WI38 (cell line): ENCODE data around the gene LASP1.

Experiments
- H3K4me3 ChIP-seq: 2 replicates; pipeline ENCODE4 v1.5.1; 2011; ENCODE audit warnings: low read depth, mild to moderate bottlenecking, control low read depth, low read length
- TF ChIP-seq, protein P1 (sequence below): IDR thresholded peaks from 2 replicates; pipeline ENCODE4 v1.5.1; 2012; ENCODE audit warnings: low read depth, mild to moderate bottlenecking, control low read depth, low read length

LASP1 gene

GRCh38 chr17:38877130-38877851 is 7.4 kb downstream of the LASP1 start:
- H3K4me3 ChIP-seq = no peak overlapping the region
- TF ChIP-seq, protein P1, sequence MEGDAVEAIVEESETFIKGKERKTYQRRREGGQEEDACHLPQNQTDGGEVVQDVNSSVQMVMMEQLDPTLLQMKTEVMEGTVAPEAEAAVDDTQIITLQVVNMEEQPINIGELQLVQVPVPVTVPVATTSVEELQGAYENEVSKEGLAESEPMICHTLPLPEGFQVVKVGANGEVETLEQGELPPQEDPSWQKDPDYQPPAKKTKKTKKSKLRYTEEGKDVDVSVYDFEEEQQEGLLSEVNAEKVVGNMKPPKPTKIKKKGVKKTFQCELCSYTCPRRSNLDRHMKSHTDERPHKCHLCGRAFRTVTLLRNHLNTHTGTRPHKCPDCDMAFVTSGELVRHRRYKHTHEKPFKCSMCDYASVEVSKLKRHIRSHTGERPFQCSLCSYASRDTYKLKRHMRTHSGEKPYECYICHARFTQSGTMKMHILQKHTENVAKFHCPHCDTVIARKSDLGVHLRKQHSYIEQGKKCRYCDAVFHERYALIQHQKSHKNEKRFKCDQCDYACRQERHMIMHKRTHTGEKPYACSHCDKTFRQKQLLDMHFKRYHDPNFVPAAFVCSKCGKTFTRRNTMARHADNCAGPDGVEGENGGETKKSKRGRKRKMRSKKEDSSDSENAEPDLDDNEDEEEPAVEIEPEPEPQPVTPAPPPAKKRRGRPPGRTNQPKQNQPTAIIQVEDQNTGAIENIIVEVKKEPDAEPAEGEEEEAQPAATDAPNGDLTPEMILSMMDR = no peak

GRCh38 chr17:38879878-38880665 is 10.2 kb downstream of the LASP1 start:
- TF ChIP-seq, protein P1 = no peak
- H3K4me3 ChIP-seq = peak overlapping the region; percentile 31

DNA sequence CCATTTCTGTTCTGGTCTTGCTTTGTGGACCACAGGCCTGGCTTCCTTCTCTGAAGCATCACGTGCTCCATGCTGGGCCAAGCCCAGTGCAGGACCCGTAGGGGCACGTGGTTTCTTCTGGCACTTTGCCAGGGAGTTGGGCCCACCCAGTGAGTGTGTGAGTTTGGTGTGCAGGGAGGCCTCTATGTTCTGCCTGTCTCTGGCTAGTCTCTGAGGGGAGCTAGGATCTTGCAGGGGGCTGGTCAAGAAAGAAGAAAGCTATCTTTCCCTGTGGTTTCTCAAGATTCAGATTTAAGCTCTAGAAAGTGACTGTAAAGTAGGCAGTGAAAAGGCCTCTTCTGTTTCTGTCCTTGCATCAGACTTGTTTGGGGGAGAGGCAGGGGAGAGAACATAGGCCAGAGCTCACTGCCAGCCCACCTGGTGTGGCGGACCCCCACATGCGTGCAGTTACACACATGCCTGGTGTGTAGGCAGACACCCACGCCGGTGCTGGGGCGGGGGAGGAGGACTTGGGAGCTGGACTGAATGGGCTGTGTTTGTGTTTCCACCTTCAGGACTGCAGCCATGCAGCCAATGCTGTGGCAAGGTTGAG is 11.8 kb downstream of the LASP1 start:
- TF ChIP-seq, protein P1 = no peak
- H3K4me3 ChIP-seq = no peak overlapping the region

- TF ChIP-seq, protein P1 = no peak
- no peak overlapping the region for H3K4me3 ChIP-seq
Observed at GRCh38 chr17:38882870-38883269, 13.0 kb downstream of the LASP1 start.

DNA sequence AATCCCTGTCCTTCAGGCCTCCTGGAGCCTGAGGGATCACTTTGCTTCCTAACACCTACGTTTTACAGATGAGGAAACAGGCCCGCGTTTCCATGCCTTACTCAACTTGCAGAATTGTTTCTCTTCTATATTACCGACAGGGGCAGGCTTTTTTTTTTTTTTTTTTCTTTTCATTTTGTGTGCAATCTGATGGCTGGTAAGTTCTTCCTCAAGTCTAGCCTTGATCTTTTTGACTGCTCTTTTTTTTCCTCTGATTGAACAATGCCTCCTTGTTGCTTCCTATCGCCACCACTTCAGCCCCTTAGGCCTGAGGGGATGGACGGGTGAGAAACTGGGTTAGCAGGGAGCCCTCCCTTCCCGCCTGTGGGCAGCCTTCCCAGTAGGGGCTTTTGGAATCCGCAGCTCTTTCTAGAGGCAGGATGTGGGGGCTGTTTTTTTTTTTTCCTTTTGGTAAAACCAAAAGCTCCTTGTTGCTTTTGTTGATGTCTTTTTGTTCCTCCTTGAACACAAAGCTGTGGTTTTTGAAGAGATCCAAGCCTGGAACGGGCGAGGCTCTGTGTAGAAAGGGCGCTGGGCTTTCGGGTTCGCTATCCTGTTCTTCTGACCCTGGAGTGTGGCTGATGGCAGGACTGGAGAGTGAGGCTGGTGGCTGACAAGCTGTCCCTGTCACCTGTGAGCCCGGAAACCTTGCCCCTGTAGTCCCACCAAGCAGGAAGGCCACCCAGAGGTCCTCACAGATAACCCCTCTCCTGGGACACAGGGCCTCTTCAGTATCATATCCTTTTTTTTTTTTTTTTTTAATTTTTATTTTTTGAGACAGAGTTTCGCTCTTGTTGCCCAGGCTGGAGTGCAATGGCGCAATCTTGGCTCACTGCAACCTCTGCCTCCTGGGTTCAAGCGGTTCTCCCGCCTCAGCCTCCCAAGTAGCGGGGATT is 14.0 kb downstream of the LASP1 start:
- TF ChIP-seq, protein P1 = no peak
- H3K4me3 ChIP-seq = no peak overlapping the region

- TF ChIP-seq, protein P1 = no peak
- no peak overlapping the region for H3K4me3 ChIP-seq
Observed at GRCh38 chr17:38885044-38885727, 15.3 kb downstream of the LASP1 start.
